GM12864 (cell line): ENCODE measurements around the gene PLXDC2.
"Not testable (repeated sequence)": the region's sequence is repeated elsewhere in the genome, so short reads cannot be mapped to it uniquely, and the experiment has no call there.

Experiments used
- DNase-seq: peaks from one replicate; pipeline ENCODE4 v3.0.0-alpha.2; 2011; ENCODE audit warnings: low read depth
- H3K4me3 ChIP-seq: 2 replicates; pipeline ENCODE4 v1.5.1; 2011; ENCODE audit warnings: mild to moderate bottlenecking, low read depth, low read length, control low read depth
- TF ChIP-seq, protein P1 (sequence below): IDR thresholded peaks from 2 replicates; pipeline ENCODE4 v1.5.1; 2011; ENCODE audit warnings: low read depth, mild to moderate bottlenecking, moderate library complexity, low read length, control low read depth, inconsistent platforms; ENCODE audit errors: missing control alignments

The PLXDC2 gene

DNA sequence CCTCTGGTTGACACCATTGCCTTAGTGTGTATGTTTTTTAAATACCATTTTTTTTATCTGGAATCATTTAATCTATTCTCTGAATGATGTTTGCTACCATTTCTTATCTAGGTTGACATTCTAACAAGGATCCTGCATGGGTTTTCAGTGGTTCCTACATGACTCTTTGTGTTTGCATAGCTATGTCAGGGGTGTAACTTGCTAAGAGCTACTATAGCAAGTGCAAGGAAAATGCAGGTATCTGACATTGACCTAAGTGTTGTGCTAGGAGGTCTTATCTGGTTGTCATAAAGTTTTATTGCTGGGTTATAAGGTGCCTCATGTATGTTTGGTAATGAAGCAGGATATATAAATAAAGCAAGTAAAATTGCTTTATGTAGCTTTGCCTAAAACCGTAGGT lies 183.2 kb downstream of the PLXDC2 start:
- DNase-seq = no peak
- no peak overlapping the region for H3K4me3 ChIP-seq
- TF ChIP-seq, protein P1, sequence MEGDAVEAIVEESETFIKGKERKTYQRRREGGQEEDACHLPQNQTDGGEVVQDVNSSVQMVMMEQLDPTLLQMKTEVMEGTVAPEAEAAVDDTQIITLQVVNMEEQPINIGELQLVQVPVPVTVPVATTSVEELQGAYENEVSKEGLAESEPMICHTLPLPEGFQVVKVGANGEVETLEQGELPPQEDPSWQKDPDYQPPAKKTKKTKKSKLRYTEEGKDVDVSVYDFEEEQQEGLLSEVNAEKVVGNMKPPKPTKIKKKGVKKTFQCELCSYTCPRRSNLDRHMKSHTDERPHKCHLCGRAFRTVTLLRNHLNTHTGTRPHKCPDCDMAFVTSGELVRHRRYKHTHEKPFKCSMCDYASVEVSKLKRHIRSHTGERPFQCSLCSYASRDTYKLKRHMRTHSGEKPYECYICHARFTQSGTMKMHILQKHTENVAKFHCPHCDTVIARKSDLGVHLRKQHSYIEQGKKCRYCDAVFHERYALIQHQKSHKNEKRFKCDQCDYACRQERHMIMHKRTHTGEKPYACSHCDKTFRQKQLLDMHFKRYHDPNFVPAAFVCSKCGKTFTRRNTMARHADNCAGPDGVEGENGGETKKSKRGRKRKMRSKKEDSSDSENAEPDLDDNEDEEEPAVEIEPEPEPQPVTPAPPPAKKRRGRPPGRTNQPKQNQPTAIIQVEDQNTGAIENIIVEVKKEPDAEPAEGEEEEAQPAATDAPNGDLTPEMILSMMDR = no peak

DNA sequence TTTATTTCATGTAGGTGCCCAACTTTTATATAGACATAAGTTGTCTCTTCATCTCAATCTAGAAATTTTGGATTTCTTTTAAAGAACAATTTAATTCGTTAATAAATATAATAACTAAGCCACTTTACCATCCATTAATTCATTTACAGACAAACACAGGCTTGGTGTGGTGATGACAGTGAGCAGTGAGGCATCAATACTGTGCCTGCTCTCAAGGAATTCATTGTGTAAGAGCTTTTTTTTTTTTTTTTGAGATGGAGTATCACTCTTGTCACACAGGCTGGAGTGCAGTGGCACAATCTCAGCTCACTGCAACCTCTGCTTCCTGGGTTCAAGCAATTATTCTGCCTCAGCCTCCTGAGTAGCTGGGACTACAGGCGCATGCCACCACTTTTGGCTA lies 185.8 kb downstream of the PLXDC2 start:
- H3K4me3 ChIP-seq, DNase-seq: not testable (repeated sequence)

DNA sequence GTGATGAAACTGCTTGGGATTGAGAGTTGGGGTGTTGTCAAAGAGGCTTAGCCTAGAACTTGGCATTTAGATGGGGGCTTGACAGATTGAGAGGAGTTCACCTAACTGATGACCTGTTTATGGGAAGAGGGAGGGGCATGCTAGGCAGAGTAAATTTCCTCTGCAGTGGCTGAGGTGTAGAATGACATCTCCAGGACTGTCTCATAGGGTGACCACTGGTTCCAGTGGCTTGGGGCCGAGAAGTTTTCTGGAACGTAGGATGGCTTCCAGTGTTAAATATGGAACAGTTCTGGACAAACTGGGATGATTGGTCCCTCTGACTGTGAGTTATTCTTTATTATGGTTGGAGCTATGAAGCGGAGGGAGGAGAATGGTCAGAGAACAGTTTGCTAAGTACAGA lies 186.4 kb downstream of the PLXDC2 start:
- DNase-seq = no peak
- H3K4me3 ChIP-seq = no peak overlapping the region
- TF ChIP-seq, protein P1 = no peak

DNA sequence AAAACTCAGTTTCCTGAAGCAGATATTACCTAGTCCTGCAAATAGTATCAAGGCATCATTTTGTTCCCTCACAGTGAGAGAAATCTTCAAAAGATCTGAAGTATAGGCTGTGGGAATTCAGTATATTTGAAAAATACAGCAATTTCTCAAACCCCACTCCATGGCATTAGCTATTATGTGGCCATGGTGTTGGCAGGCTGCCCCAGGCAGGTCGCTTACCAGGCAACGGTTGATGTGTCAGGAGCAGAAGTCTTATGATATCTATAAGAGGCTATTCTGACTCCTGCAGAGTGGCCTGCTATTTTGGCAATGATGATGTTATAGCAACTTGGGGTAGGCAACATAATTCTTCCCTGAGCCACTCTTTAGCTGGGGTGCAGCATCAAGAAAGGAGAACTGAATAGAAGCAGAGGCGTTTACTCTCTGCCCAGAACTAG lies 187.9 kb downstream of the PLXDC2 start:
- TF ChIP-seq, protein P1 = no peak
- peak; percentile 13 for DNase-seq
- no peak overlapping the region for H3K4me3 ChIP-seq

DNA sequence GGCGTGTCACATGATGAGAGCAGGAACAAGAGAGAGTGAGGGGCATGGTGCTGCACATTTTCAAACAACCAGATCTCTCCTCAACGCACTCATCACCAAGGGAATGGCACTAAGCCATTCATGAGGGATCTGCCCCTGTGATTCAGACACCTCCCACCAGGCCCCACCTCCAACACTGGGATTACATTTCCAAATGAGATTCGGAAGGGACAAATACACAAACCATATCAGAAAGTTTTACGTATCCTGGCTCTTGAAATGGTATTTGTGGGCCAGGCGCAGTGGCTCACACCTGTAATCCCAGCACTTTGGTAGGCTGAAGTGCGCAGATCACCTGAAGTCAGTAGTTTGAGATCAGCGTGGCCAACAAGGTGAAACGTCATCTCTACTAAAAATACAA lies 189.4 kb downstream of the PLXDC2 start:
- DNase-seq = no peak
- TF ChIP-seq, protein P1 = no peak
- no peak overlapping the region for H3K4me3 ChIP-seq

DNA sequence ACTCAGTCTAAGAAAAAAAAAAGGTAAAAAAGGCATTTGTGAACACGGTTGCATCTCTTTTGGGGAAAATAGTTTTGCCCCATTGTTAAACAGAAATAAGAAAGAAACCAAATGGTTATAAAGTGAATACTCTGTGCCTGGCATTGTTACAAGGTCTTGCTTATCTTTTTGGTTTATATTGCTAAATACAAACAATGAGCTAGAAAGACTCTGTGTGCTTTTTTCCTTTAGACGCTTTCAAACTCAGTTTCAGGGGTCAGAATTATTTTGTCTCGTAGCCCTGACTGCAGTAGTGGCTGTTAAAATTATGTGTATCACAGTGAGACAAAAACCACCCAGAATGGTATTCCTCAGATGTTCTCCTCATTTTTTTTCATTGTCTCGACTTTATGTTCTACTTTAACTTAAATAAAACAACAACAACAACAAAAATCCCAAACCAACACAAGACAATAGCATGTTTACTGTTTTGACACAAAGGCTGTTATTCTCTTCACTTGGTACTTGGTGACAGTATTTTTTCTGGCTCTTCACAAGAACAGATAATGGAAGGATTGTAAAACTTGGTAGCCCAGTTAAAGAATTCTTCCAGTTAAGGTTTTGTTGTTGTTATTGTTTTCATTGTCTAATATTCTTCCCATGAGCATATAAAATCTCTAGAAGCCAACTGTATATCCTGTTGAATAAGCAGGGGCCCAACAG lies 190.1 kb downstream of the PLXDC2 start:
- TF ChIP-seq, protein P1 = no peak
- DNase-seq = no peak
- no peak overlapping the region for H3K4me3 ChIP-seq

DNA sequence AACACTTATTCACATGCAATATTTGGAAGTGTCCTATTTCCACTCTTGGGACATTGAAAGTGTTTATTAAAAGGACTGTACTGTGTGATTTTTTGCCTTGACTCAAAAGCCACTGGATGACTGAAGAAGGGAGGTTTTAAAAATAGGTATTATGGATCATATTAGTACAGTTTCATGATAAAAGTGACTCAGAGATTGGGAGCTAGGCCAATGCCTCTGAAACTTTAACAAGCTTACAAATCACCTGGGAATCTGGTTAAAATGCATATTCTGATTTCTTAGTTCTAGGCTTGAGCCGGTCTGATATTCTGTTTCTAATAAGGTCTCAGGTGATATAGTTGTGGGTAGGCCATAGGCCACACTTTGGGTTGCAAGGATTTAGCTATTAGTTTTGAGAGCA lies 191.2 kb downstream of the PLXDC2 start:
- no peak overlapping the region for H3K4me3 ChIP-seq
- TF ChIP-seq, protein P1 = no peak
- DNase-seq = no peak
